Ammon's horn (tissue), 1 donor: ENCODE results near the gene GPR132.
"Not testable (repeated sequence)": the region's sequence is repeated elsewhere in the genome, so short reads cannot be mapped to it uniquely, and the experiment has no call there.

Experiments
- DNase-seq: peaks from one replicate; pipeline ENCODE4 v3.0.0-alpha.2; 2016; ENCODE audit warnings: low spot score

GPR132 gene

DNA sequence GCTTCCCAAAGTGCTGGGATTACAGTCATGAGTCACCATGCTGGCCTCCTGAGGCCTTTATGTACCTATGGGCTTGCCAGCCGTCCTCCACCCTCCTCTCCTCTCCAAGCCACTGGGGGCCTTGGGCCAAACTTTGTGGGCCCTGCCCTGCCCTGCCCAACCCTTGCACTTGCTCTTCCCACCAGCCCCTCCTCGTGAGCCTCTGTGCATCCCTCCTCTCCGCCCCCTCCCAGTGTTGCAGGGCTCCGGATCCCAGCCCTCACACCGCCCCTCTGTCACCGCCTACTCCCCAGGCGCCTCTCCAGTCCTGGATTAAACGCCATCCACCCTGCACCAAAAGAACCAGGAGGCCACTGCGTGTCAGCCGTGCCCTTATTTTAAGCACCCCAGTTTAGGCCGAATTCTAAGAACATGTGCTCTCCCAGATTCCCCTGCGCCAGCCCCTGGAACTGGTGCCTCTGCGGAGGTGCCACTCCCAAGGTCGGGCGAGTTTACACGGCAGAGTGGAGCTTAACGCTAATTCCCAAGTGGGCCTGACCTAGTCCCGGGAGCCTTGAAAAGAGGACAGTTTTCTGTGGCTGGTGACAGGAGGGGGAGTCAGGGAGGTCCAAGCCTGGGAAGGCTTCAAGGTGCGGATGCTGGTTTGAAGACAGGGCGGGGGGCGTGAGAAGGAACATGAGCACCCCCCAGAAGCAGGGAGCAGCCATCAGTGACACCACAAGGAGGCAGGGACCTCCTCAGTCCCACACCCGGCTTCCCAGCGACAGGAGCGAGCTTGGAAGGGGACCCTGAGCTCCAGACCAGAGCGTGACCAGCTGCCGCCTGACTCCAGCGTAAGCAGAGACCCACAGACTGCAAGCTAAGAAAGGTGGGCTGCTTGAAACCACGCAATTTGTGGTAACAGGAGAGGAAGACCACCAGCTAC, 23.1 kb downstream of the GPR132 start:
- no peak for DNase-seq

DNA sequence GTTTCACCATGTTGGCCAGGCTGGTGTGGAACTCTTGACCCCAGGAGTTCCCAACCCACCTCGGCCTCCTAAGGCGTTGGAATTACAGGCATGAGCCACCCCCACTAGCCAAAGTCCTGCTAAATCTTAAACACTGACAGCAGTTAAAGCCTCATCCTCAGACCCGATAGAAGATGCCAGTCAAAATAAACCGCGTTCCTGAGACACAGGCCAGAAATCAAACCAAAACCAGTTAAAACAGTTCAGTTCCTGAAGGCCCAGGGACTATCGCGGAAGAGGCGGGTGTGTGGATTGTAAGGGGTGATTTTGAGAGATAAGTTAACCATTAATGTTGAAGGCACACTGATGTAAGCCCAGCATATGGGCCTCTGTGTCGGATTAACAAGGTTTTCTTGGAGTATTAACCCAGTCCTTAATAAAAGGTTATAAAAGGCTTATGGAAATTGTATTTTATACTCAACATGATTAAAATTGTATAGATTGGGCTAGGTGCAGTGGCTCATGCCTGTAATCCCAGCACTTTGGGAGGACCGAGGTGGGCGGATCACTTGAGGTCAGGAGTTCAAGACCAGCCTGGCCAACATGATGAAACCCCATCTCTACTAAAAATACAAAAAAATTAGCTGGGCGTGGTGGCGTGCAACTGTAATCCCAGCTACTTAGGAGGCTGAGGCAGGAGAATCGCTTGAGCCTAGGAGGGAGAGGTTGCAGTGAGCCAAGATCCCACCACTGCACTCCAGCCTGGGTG, 25.6 kb downstream of the GPR132 start:
- no peak for DNase-seq

DNA sequence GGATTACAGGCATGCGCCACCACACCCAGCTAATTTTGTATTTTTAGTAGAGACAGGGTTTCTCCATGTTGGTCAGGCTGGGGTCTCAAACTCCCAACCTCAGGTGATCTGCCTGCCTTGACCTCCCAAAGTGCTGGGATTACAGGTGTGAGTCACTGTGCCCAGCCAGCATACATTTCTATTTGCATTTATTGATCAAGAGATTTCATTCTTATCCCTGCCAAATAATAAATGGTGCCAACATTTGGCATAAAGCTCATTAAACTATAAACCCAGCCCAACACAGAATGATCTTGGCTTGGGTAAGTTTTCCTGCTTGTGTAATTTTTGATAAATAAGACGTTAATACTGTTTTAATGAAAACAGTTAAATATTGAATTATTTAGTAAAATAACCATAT, 29.6 kb downstream of the GPR132 start:
- DNase-seq = not testable (repeated sequence)

DNA sequence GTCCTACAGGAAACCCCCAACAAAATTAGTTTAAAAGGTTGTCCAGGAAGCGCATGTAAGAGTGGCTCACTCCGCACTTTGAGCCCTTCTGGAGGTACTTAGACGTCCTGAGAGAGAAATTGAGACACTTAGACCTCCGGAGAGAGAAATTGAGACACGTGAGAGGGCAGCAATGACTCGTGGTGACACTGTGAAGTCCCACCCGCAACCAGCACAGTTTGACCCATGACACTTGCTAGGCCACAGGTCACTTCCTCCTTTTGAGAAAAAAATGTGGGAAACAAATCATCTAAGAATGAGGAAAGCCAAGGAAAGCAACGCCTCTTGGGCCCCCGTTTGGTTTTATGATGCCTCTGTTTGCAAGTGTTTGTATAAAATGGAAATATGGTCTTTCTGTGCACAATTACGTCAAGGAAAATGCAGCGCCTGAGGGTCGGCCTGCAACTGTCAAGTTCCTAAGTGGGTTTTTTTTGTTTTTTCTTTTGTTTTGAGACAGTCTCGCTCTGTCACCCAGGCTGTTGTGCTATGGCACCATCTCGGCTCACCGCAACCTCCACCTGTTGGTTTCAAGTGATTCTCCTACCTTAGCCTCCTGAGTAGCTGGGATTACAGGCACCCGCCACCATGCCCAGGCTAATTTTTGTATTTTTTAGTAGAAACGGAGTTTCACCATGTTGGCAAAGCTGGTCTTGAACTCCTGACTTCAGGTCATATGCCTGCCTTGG, 30.8 kb downstream of the GPR132 start:
- no peak for DNase-seq

DNA sequence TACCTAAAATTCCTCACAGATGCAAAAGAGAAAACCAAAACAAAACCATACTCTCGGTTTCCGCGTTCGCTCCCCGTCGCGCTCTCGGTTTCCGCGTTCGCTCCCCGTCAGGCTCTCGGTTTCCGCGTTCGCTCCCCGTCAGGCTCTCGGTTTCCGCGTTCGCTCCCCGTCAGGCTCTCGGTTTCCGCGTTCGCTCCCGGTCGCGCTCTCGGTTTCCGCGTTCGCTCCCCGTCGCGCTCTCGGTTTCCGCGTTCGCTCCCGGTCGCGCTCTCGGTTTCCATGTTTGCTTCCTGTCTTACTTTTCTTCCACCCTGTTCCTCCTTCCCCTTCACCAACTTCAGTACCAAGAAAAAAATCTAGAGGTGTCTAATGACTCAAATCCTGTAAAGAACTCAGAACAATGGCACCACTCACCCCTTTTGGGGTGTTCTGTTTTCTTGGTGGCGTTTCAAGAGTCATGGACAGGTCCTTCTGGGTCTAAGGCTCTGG, 31.8 kb downstream of the GPR132 start:
- not testable (repeated sequence) for DNase-seq

DNA sequence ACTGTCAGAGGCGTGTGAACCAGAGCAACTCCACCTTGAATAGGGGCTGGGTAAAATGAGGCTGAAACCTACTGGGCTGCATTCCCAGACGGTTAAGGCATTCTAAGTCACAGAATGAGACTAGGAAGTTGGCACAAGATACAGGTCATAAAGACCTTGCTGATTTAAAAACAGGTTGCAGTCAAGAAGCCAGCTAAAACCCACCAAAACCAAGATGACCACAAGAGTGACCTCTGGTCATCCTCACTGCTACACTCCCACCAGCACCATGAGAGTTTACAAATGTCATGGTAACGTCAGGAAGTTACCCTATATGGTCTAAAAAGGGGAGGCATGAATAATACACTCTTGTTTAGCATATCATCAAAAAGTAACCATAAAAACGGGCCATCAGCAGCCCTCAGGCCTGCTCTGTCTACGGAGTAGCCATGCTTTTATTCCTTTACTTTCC, 32.8 kb downstream of the GPR132 start:
- not testable (repeated sequence) for DNase-seq

DNA sequence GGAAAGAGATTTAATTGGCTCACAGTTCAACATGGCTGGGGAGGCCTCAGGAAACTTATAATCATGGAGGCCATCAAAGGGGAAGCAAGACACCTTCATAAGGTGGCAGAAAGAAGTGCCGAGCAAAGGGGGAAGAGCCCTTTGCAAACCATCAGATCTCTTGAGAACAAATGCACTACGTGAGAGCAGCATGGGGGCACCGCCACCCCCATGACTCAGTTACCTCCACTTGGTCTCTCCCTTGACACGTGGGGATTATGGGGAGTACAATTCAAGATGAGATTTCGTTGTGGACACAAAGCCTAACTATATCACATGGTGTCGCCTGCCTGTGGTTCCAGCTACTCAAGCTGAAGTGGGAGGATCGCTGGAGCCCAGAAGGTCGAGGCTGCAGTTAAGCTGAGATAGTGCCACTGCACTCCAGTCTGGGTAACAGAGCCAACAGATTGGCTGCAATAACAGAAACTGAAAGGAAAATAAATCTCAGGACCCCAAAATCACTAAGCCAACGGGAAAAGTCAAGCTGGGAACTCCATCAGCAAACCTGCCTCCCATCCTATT, 34.3 kb downstream of the GPR132 start:
- no peak for DNase-seq

DNA sequence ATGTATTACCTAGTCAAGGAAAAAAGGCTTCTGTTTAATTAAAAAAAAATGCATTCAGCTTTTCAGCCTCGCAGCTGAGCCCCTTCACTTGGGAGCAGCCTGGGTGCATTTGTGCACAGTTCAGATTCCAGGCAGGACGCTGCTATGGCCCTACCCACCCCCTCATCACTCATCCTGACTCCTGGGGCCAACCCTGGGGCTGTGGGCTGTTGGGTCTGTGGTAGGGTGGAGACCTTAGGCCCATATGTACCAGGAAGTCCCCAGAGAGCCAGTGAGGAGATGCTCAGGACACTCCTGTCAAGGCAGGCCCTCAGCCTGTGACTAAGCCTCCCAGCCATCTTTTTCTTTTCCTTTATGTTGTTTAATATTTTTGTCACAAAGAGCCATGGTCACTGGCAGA, 35.0 kb downstream of the GPR132 start:
- no peak for DNase-seq

DNA sequence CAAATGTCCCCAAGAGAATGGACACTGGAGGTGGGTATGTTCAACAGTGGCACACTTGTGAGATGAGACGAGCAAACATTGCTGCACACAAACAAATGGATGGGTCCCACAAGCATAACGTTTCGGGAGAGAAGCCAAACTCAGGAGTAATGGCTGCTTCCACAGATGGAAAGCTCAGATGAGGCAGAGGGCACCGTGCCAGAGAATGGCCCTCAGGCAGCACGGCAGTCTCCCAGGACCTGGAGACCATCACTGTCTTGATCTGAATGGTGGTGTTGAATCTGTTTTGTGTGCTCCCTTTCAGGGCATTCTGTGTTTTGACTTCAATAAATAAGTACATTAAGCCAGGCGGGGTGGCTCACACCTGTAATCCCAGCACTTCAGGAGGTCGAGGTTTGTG, 35.8 kb downstream of the GPR132 start:
- DNase-seq = no peak

DNA sequence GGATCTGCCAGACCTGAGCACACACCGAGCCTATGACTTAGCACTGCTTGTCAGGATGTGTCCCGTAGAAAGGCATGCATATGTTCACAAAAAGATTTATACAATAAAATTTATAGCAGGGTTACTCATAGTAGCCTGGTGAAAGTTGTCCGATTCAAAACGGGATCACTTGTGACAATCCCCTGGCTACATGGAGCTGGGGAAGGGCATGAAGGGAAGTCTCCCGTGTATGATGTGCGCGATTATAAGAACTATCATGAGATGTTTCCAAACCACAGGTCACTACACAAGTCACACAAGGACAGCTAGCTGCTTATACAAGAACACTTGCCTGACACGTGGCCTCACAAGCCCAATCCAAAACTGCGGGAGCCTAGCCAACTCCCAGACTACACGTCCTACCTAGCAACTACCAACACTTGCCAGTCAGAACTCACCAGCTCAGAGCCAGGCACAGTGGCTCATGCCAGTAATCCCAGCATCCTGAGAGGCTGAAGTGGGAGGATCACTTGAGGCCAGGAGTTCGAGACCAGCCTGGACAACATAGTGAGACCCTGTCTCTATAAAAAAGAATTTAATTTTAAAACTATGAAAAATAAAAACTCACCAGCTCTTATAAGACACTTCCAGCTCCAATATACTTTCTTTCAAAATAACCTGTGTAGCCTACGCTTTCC, 36.8 kb downstream of the GPR132 start:
- no peak for DNase-seq

DNA sequence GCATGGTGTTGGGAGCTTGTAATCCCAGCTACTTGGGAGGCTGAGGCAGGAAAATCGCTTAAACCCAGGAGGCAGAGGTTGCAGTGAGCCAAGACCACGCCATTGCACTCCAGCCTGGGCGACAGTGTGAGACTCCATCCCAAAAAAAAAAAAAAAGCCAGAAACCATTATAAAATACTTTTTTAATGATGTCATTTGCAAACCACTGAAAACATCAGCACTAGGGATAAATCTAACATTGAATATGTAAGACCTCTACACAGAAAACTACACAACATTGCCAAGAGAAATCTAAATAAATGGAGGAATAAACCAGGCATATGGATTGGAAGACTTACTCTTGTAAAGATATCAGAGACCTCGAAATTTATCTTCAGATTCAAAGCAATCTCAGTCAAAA, 37.5 kb downstream of the GPR132 start:
- not testable (repeated sequence) for DNase-seq

DNA sequence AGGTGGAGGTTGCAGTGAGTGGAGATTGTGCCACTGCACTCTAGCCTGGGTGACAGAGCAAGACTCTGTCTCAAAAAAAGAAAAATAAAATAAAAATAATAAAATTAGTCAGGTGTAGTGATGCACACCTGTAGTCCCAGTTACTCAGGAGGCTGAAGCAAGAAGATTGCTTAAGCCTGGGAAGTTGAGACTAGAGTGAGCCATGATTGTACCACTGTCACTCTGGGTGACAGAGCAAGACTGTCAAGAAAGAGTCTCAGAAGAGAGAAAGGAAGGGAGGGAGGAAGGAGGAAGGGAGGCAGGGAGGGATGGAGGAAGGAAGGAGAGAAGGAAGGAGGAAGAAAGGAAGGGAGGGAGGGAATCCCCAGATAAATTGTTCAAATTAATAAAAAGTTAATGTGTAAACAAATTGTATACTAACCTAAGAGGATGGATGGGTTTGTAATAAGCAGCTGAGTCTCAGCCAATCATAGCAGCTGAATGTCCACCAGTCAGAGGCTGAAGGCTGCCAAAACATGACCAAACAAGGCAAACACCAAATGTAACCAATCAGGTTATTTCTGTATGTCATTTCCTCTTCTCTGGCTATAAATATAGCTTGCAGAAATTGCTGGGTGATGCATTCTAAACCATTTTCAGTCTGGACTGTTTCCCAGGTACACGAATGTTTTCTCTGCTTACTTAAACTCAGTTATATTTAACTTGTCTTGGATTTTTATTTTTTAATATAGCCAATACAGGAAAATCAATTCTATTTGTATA, 38.2 kb downstream of the GPR132 start:
- DNase-seq = no peak

DNA sequence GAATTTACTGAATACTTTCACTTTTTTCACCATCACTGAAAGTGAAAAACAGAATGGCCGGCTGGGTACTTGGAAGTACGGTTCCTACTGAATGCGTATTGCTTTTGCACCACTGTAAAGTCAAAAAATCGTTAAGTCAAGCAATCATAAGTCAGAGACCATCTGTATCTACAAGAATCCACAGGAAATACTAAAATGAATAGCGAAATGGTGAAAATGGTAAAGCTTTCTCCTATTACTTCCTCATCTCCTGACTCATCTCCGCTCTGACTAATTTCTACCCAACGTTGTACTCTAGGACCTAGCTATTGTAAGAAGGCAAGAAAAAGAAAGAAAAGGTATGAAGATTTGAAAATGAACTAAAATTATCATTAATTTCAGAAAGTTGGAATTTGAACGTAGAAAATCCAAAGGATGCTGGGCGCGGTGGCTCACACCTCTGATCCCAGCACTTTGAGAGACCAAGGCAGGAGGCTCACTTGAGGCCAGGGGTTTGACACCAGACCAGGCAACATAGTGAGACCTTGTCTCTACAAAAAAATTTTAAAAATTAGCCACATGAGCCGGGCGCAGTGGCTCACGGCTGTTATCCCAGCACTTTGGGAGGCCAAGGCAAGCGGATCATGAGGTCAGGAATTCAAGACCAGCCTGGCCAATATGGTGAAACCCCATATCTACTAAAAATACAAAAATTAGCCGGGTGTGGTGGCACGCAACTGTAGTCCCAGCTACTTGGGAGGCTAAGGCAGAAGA, 39.0 kb downstream of the GPR132 start:
- DNase-seq = no peak

DNA sequence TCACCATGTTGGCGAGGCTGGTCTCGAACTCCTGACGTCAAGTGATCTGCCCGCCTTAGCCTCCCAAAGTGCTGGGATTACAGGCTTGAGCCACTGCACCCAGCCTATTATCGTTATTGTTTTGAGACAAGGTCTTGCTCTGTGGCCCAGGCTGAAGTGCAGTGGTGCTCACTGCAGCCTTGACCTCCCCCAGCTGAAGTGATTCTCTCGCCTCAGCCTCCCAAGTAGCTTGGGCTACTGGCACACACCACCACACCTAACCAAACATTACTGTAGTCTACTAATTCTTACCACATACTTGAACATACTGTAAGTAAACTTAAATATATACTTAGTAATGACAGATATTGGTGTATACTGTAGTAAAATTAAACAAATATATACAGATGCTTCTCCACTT, 39.8 kb downstream of the GPR132 start:
- no peak for DNase-seq

DNA sequence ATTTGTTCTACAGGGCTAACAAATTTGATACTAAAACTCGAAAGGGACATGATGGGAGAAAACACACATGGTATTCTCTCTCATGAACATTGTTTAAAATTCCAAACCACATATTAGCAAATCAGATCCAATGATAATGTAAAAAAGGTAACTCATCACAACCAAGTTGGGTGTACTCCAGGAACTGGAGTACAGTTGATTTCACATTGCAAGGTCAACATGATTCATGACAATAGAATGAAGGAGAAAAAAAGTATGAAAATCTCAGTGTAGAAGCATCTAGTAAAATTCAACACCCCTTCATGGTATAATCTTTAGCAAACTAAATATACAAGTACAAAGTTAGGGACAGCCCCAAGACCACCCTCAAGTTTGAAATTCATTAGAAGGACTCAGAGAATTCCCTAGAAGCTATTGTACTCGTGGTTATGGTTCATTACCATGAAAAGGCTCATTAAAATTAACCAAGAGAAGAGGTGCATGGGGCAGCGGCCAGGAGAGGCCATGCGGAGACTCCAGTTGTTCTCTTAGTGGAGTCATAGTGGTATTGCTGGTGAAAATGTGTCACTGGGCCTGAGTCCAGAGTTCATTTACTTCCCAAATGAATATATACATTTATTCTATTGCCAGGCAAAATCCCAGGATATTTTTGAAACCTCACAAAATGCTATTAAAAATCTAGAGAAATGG, 41.3 kb downstream of the GPR132 start:
- no peak for DNase-seq

DNA sequence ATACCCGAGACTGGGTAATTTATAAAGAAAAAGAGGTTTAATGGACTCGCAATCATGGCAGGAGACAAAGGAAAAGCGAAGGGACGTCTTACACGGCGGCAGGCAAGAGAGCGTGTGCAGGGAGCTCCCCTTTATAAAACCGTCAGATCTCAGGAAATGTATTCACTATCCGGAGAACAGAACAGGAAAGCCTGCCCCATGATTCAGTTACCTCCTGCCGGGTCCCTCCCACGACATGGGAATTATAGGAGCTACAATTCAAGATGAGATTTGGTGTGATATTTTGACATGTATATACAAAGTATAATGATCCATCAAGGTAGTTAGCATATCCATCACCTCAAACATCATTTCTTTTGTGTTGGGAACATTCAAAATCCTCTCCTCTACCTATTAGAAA, 42.1 kb downstream of the GPR132 start:
- DNase-seq = no peak

DNA sequence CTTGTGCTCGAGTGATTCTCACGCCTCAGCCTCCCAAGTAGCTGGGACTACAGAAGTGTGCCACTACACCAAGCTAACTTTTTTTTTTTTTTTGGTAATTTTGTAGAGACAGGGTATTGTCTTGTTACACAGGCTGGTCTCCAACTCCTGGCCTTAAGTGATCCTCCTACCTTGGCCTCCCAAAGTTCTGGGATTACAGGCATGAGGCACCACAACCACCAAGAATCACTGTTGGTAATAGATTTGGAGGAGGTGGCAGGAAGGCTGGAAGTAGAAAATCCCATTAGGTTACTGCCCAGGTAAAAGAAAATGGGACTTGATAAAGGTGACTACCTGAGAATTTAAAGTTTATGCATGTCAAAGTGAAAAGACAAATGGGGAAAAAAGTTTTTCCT, 43.0 kb downstream of the GPR132 start:
- no peak for DNase-seq

DNA sequence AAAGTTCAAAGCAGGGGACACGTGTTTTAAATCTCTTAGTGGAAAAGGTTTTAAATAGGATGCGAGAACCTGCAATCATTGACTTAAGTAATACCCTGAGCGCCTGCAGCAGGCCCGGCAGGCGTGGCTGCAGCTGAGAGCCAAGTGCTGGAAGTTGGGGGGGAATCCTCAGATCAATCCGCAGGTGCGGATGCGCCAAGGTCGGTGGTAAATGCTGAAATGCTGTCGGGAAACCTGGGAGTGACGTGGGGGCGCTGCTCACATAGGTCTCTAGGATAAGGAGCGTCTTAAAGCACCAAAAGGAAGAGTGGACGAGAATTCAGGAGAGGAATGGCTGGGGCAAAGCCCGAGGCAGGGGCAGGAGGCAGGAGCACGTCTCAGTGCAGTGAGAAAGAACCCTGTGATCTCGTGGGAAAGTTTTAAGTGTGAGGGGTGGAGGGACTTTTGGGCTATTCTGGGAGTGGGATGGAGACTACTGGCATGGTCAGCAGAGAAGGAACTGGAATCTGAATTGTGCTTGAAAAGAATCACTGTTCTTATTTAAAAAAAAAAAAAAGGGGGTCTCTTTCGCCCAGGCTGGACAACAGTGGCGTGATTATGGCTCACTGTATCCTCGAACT, 43.5 kb downstream of the GPR132 start:
- no peak for DNase-seq
